Parathyroid adenoma (tissue), 2 donors: ENCODE measurements around the gene MYH1.

Source experiments
- H2AFZ ChIP-seq: fragments of 300-600 bp; sonication (generic); one replicate; pipeline ENCODE4 v1.7.0; 2017; ENCODE audit warnings: antibody characterized with exemption, mild to moderate bottlenecking
- H3K27ac ChIP-seq: fragments of 300-600 bp; sonication (generic); one replicate; pipeline ENCODE4 v1.7.0; 2017
- H3K27me3 ChIP-seq: fragments of 300-600 bp; sonication (generic); one replicate; pipeline ENCODE4 v1.7.0; 2017; ENCODE audit warnings: low read length; ENCODE audit not compliant: control insufficient read depth, insufficient read depth
- H3K36me3 ChIP-seq: fragments of 300-600 bp; sonication (generic); one replicate; pipeline ENCODE4 v1.7.0; 2017; ENCODE audit warnings: low read length; ENCODE audit not compliant: control insufficient read depth, insufficient read depth
- H3K4me1 ChIP-seq: fragments of 300-600 bp; sonication (generic); one replicate; pipeline ENCODE4 v1.7.0; 2017; ENCODE audit warnings: control low read depth
- H3K4me2 ChIP-seq: fragments of 300-600 bp; sonication (generic); one replicate; pipeline ENCODE4 v1.7.0; 2017; ENCODE audit warnings: low read length
- H3K4me3 ChIP-seq: fragments of 300-600 bp; sonication (generic); one replicate; pipeline ENCODE4 v1.7.0; 2017; ENCODE audit warnings: low read depth, low read length
- H3K79me2 ChIP-seq: fragments of 300-600 bp; sonication (generic); one replicate; pipeline ENCODE4 v1.7.0; 2017; ENCODE audit warnings: control low read depth
- H3K9ac ChIP-seq: fragments of 300-600 bp; sonication (generic); one replicate; pipeline ENCODE4 v1.7.0; 2017; ENCODE audit warnings: mild to moderate bottlenecking
- H3K9me3 ChIP-seq: fragments of 300-600 bp; sonication (generic); one replicate; pipeline ENCODE4 v1.7.0; 2017; ENCODE audit warnings: low read length; ENCODE audit not compliant: control insufficient read depth
- TF ChIP-seq, protein P1 (sequence below): fragments of 300-600 bp; sonication (generic); IDR thresholded peaks from one replicate; pipeline ENCODE4 v1.7.0; 2017; ENCODE audit warnings: antibody characterized with exemption, mild to moderate bottlenecking
- donor health status: primary hyperparathyroidism.

Gene MYH1

DNA sequence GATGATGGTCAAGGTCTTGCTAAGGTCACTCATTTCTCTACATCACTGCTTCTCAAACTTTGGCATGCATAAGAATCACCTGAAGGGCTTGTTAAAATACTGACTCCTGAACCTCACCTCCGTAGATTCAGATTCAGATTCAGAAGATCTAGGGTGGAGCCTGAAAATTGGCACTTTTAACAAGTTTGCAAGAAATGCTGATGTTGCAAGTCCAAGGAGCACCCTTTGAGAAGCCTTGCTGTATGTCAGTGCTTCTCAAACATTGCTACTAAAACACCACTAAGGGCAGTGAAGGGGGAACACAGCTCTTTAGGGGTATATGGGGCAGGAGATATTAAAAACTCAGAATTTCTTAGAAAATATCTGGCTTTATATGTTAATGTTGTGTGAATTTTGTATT lies 13.7 kb upstream of the MYH1 start:
- no peak overlapping the region for H3K4me3 ChIP-seq
- no peaks in the 10 kb centered on the region for H3K36me3 ChIP-seq
- no peak overlapping the region for H3K9ac ChIP-seq
- H3K4me1 ChIP-seq, result no peaks in the 10 kb centered on the region
- H3K4me2 ChIP-seq, result no peak overlapping the region
- H2AFZ ChIP-seq, result no peak overlapping the region
- H3K27ac ChIP-seq, result no peak overlapping the region
- TF ChIP-seq, protein P1, sequence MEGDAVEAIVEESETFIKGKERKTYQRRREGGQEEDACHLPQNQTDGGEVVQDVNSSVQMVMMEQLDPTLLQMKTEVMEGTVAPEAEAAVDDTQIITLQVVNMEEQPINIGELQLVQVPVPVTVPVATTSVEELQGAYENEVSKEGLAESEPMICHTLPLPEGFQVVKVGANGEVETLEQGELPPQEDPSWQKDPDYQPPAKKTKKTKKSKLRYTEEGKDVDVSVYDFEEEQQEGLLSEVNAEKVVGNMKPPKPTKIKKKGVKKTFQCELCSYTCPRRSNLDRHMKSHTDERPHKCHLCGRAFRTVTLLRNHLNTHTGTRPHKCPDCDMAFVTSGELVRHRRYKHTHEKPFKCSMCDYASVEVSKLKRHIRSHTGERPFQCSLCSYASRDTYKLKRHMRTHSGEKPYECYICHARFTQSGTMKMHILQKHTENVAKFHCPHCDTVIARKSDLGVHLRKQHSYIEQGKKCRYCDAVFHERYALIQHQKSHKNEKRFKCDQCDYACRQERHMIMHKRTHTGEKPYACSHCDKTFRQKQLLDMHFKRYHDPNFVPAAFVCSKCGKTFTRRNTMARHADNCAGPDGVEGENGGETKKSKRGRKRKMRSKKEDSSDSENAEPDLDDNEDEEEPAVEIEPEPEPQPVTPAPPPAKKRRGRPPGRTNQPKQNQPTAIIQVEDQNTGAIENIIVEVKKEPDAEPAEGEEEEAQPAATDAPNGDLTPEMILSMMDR, result no peak
- H3K27me3 ChIP-seq, result no peaks in the 10 kb centered on the region
- no peaks in the 10 kb centered on the region for H3K79me2 ChIP-seq
- no peaks in the 10 kb centered on the region for H3K9me3 ChIP-seq

DNA sequence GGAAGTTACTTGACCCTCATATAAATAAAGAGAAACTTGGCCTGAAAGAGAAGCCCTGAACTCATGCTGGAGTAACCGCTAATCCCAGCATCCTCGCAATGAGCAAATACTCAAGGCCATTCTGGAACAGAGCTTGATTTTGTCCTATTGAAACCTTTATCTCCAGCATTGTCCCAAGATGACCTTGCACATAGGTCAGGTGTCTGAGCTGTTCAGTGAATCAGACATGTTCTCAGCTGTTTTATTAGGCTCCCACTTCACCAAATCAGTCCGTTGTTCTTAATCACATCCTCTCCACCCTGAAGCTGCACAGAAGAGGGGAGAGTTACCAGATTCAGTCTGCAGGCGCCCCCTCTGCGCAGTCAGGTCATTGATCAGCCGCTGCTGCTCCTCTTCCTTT lies 9.1 kb upstream of the MYH1 start:
- Histone ChIP-seq H3K4me1 (no peaks in the 10 kb centered on the region), H3K36me3 (no peaks in the 10 kb centered on the region), H3K27ac (no peak overlapping the region), H3K4me2 (no peak overlapping the region), H2AFZ (no peak overlapping the region), H3K4me3 (no peak overlapping the region), H3K9me3 (no peaks in the 10 kb centered on the region), H3K9ac (no peak overlapping the region), H3K79me2 (no peaks in the 10 kb centered on the region), H3K27me3 (no peaks in the 10 kb centered on the region)
- TF ChIP-seq, protein P1, result no peak

DNA sequence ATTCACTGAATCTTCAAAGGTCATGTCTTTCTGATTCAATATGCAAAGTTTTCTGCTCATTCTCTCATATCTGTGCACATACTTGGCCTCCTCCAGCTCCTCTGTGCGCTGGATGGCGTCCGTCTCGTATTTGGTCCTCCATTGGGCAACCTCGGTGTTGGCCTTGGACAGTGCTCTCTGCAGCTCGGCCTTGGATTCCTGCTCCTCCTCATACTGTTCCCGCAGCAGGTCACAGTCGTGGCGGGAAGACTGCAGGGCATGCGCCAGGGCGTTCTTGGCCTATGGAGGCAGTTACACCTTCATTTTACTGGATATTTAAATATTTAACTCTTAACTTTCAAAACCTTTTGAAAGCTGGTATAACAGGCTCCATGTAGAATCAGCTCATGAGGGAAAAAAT lies 8.2 kb upstream of the MYH1 start:
- TF ChIP-seq, protein P1, result no peak
- no peaks in the 10 kb centered on the region for H3K79me2 ChIP-seq
- H2AFZ ChIP-seq, result no peak overlapping the region

DNA sequence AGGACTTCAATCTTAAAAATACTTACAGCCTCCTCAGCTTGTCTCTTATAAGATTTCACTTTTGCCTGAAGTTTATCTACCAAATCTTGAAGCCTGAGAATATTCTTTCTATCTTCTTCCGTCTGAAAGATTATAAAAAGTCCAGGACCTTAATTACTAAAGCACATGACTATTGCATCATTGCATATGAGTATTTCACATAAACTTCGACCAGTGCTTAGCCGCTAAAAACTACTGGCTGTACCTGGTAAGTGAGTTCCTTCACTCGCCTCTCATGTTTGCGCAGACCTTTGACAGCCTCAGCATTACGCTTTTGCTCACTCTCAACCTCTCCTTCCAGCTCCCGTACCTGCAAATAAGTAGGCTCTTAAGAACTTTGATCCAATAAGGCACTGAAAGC lies 4.7 kb upstream of the MYH1 start:
- Histone ChIP-seq H3K27me3 (no peaks in the 10 kb centered on the region), H3K9me3 (no peaks in the 10 kb centered on the region), H3K79me2 (no peaks in the 10 kb centered on the region), H3K36me3 (no peaks in the 10 kb centered on the region), H3K4me1 (no peaks in the 10 kb centered on the region), H2AFZ (no peak overlapping the region), H3K4me2 (no peak overlapping the region), H3K27ac (no peak overlapping the region), H3K4me3 (no peak overlapping the region), H3K9ac (no peak overlapping the region)
- TF ChIP-seq, protein P1, result no peak

More for the DNA sequence above, 8.2 kb upstream of the MYH1 start:
- H3K27ac ChIP-seq, result no peak overlapping the region
- no peaks in the 10 kb centered on the region for H3K27me3 ChIP-seq
- no peaks in the 10 kb centered on the region for H3K9me3 ChIP-seq
- H3K9ac ChIP-seq, result no peak overlapping the region
- no peak overlapping the region for H3K4me2 ChIP-seq
- H3K4me3 ChIP-seq, result no peak overlapping the region
- H3K4me1 ChIP-seq, result no peaks in the 10 kb centered on the region
- no peaks in the 10 kb centered on the region for H3K36me3 ChIP-seq

DNA sequence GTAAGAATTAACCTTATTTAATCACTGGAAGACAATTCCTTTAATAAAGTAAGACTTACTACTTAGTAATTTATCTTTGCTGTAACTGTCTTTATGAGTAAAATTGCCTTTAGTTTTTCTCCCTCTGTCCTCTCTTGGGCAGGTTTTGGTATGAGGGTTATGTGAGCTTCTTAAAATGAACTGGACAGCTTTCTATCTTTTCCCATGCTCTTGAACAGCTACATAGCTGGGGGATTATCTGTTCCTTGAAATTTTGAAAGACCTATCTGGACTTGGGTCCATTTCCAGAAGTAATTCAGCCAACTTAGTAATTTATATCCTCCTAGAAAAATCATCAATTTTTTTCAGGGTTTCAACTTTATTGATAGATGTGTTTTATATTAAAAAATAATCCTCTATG lies 3.6 kb upstream of the MYH1 start:
- H3K27me3 ChIP-seq, result no peaks in the 10 kb centered on the region
- no peak overlapping the region for H3K9ac ChIP-seq
- no peak overlapping the region for H2AFZ ChIP-seq
- H3K36me3 ChIP-seq, result no peaks in the 10 kb centered on the region
- no peaks in the 10 kb centered on the region for H3K4me1 ChIP-seq
- no peak overlapping the region for H3K4me2 ChIP-seq
- H3K9me3 ChIP-seq, result no peaks in the 10 kb centered on the region
- H3K27ac ChIP-seq, result no peak overlapping the region
- TF ChIP-seq, protein P1, result no peak
- no peaks in the 10 kb centered on the region for H3K79me2 ChIP-seq
- no peak overlapping the region for H3K4me3 ChIP-seq
